ENCODE measurements around the gene TTLL5. TPM values are rescaled to one million over a fixed set of nuclear protein-coding genes. Genes with fewer than 3 reads are reported as not detected.

The TTLL5 gene
- polyA plus RNA-seq, 3 donors, result 4.2 to 7.2 (median 4.7) TPM

DNA sequence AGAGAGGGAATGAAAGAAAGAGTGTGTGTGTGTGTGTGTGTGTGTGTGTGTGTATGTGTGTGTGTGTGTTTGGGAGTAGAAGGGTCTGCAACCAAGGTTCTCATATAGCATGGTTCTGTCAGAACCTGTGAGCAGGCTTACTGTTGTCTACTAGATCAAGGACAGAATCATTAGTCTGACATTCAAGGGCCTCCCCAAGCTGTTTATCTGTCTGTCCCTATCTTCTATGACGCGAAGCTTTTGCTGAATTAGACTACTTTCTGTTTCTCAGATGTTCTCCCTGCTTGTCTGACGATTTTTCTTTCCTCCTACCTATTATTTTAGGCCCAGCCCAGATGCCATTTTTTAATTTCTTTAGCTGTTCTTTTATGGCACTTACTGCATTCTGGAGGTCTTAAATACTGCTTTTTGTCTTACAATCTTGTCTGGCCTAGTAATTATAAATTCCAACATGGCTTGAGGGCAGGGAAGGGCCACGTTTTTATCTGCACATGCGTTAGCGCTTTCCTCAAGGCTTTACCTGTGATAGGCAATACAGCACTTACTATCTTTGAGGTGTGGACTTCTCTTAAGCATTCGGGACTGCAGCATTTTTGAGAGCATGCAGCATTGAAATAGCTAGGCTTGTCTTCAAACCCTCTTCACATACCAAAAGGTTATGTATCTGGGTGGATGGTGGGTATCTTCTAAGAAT is 150.2 kb downstream of the TTLL5 start:
- no peak overlapping the region for H3K4me2 ChIP-seq (replicated peaks; ENCODE audit: extremely low read depth, low read length, poor library complexity, severe bottlenecking)

DNA sequence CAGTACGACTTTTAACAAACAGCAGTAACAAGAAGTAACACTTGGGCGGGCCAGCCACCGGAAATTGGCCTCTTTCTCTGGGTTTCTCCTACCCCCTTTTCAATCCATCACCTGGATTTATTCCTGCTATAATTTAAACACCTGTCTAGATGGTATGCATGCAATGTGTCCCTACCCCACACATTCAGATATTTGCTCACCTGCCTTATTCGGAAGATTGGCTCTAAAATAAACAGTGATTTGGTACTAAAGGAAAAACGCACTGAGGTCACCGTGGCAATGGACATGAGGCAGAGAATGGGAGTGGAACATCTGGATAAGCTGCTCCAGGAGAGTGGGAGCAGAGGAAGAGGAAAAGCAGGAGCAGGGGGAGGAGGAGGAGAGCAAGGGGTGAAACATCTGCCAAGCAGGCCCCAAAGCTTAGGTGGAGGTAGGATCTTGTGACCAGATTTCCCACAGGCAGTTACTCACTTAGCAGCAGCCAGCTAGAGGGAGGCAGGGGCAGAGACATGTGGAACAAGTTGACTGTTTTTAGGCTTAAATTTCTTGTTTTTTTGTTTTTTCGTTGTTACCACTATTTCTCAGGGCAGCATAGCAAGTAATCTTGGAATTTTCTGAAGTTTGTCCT is 150.9 kb downstream of the TTLL5 start:
- DNase-seq, result no peak
- H3K4me1 ChIP-seq (ENCODE audit: control insufficient read depth in 1 of 2, insufficient read depth in 2 of 2, low read length in 2 of 2), result no peaks in the 10 kb centered on the region
- H3K9me3 Mint-ChIP-seq, result no peaks in the 10 kb centered on the region
- H3K4me3 Mint-ChIP-seq, result no peak overlapping the region
- TF ChIP-seq, protein P1, sequence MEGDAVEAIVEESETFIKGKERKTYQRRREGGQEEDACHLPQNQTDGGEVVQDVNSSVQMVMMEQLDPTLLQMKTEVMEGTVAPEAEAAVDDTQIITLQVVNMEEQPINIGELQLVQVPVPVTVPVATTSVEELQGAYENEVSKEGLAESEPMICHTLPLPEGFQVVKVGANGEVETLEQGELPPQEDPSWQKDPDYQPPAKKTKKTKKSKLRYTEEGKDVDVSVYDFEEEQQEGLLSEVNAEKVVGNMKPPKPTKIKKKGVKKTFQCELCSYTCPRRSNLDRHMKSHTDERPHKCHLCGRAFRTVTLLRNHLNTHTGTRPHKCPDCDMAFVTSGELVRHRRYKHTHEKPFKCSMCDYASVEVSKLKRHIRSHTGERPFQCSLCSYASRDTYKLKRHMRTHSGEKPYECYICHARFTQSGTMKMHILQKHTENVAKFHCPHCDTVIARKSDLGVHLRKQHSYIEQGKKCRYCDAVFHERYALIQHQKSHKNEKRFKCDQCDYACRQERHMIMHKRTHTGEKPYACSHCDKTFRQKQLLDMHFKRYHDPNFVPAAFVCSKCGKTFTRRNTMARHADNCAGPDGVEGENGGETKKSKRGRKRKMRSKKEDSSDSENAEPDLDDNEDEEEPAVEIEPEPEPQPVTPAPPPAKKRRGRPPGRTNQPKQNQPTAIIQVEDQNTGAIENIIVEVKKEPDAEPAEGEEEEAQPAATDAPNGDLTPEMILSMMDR (IDR thresholded peaks at IDR 0.05), result no peak
- 94% methylated on average over 6 of the region's 7 CpGs for WGBS (ENCODE audit: insufficient coverage)
- no peaks in the 10 kb centered on the region for H3K4me1 Mint-ChIP-seq
- H3K4me3 ChIP-seq (replicated peaks in 1 of 3; ENCODE audit: low read depth in 2 of 3, low read length in 3 of 3), result no peak overlapping the region
- no peak overlapping the region for H3K27ac Mint-ChIP-seq
- intact Hi-C loops (cut with micrococcal nuclease), result no loop called here
- no peaks in the 10 kb centered on the region for H3K27me3 Mint-ChIP-seq (ENCODE audit: low read depth in 3 of 3)
- H2AFZ ChIP-seq (ENCODE audit: insufficient read depth, low read depth, low read length, poor library complexity, severe bottlenecking), result no peak overlapping the region
- H3K27ac ChIP-seq (ENCODE audit: low read depth in 1 of 2, low read length in 2 of 2), result no peak overlapping the region
- H3K4me2 ChIP-seq (replicated peaks; ENCODE audit: extremely low read depth, low read length, poor library complexity, severe bottlenecking), result no peak overlapping the region
- peaks cover 36 to 37% of the 10 kb centered on the region in 2 donors for H3K36me3 Mint-ChIP-seq
- H3K9ac ChIP-seq (ENCODE audit: insufficient read depth, low read length, poor library complexity, severe bottlenecking), result no peak overlapping the region
- H3K27me3 ChIP-seq (ENCODE audit: control insufficient read depth in 2 of 2, insufficient read depth in 2 of 2, low read length in 2 of 2), result no peaks in the 10 kb centered on the region
- no peaks in the 10 kb centered on the region for H4K20me1 ChIP-seq (ENCODE audit: insufficient read depth, low read length)
- H3K79me2 ChIP-seq (ENCODE audit: insufficient read depth, low read length), result no peaks in the 10 kb centered on the region
- H3K36me3 ChIP-seq (replicated peaks in 1 of 2; ENCODE audit: control insufficient read depth in 1 of 2, insufficient read depth in 2 of 2, low read length in 2 of 2), result peaks cover 0 to 16% of the 10 kb centered on the region in 2 donors
- H3K9me3 ChIP-seq (replicated peaks in 1 of 2; ENCODE audit: control insufficient read depth in 1 of 2, insufficient read depth in 1 of 2, low read length in 2 of 2), result no peaks in the 10 kb centered on the region

More for the DNA sequence above, 150.2 kb downstream of the TTLL5 start:
- Histone ChIP-seq H3K27ac (ENCODE audit: low read depth in 1 of 2, low read length in 2 of 2) (no peak overlapping the region), H2AFZ (ENCODE audit: insufficient read depth, low read depth, low read length, poor library complexity, severe bottlenecking) (no peak overlapping the region), H3K36me3 (replicated peaks in 1 of 2; ENCODE audit: control insufficient read depth in 1 of 2, insufficient read depth in 2 of 2, low read length in 2 of 2) (peaks cover 0 to 21% of the 10 kb centered on the region in 2 donors), H3K9me3 (replicated peaks in 1 of 2; ENCODE audit: control insufficient read depth in 1 of 2, insufficient read depth in 1 of 2, low read length in 2 of 2) (no peaks in the 10 kb centered on the region), H3K9ac (ENCODE audit: insufficient read depth, low read length, poor library complexity, severe bottlenecking) (no peak overlapping the region), H3K4me1 (ENCODE audit: control insufficient read depth in 1 of 2, insufficient read depth in 2 of 2, low read length in 2 of 2) (no peaks in the 10 kb centered on the region), H3K27me3 (ENCODE audit: control insufficient read depth in 2 of 2, insufficient read depth in 2 of 2, low read length in 2 of 2) (no peaks in the 10 kb centered on the region), H3K79me2 (ENCODE audit: insufficient read depth, low read length) (no peaks in the 10 kb centered on the region), H3K4me3 (replicated peaks in 1 of 3; ENCODE audit: low read depth in 2 of 3, low read length in 3 of 3) (no peak overlapping the region), H4K20me1 (ENCODE audit: insufficient read depth, low read length) (no peaks in the 10 kb centered on the region)
- WGBS (ENCODE audit: insufficient coverage), result 90% methylated on average over 5 of the region's 7 CpGs
- Mint-ChIP-seq H3K4me3 (no peak overlapping the region), H3K4me1 (no peaks in the 10 kb centered on the region), H3K36me3 (peaks cover 38 to 41% of the 10 kb centered on the region in 2 donors), H3K9me3 (no peaks in the 10 kb centered on the region), H3K27ac (no peak overlapping the region), H3K27me3 (ENCODE audit: low read depth in 3 of 3) (no peaks in the 10 kb centered on the region)
- DNase-seq, result no peak
- TF ChIP-seq, protein P1 (IDR thresholded peaks at IDR 0.05), result no peak
- intact Hi-C loops (cut with micrococcal nuclease), result no loop called here

All from CD14-positive monocyte (primary cell).